BLaER1 treated with 17β-estradiol and CSF1 and Interleukin-3, amounts not matched to agents 10 nM and 100 nM (cell line): ENCODE results near the gene MEF2A.

Experiments
- H3K27ac ChIP-seq, 11 experiments: shearing (Covaris generic); formaldehyde crosslinking; 2 replicates each; pipeline ENCODE4 v1.8.1; 2022
- H3K27me3 ChIP-seq, 11 experiments: shearing (Covaris generic); formaldehyde crosslinking; 2 replicates each; pipeline ENCODE4 v1.8.1; 2022
- H3K36me3 ChIP-seq, 11 experiments: shearing (Covaris generic); formaldehyde crosslinking; 2 replicates each; pipeline ENCODE4 v1.8.1; 2022
- H3K4me1 ChIP-seq, 10 experiments: shearing (Covaris generic); formaldehyde crosslinking; 2 replicates each; pipeline ENCODE4 v1.8.1; 2022
- H3K4me2 ChIP-seq, 11 experiments: shearing (Covaris generic); formaldehyde crosslinking; 2 replicates each; pipeline ENCODE4 v1.8.1; 2022
- H3K4me3 ChIP-seq, 10 experiments: shearing (Covaris generic); formaldehyde crosslinking; 2 replicates each; pipeline ENCODE4 v1.8.1; 2022
- H3K9ac ChIP-seq, 11 experiments: shearing (Covaris generic); formaldehyde crosslinking; 2 replicates each; pipeline ENCODE4 v1.8.1; 2022
- H3K9me3 ChIP-seq, 11 experiments: shearing (Covaris generic); formaldehyde crosslinking; replicated peaks in 1 of 11; 2 replicates each; pipeline ENCODE4 v1.8.1; 2022
- H4K20me1 ChIP-seq, 11 experiments: shearing (Covaris generic); formaldehyde crosslinking; 2 replicates each; pipeline ENCODE4 v1.8.1; 2022
- Cebpa-rat ChIP-seq, 11 experiments: shearing (Covaris generic); IDR thresholded peaks; 2 replicates each; pipeline ENCODE4 v1.8.1; 2022

MEF2A gene

GRCh38 chr15:99727733-99728132 lies 161.9 kb downstream of the MEF2A start:
- TF ChIP-seq Cebpa-rat (IDR thresholded peaks at IDR 0.05) = no peak
- H3K27ac ChIP-seq = no peak overlapping the region
- peaks cover 22 to 27% (median 24%) of the 10 kb centered on the region in 11 experiments for H3K27me3 ChIP-seq
- H4K20me1 ChIP-seq = peaks cover 0 to 29% (median 11%) of the 10 kb centered on the region in 11 experiments; a peak in 14 of 22 replicates
- H3K4me1 ChIP-seq = peaks cover 28 to 94% (median 77%) of the 10 kb centered on the region in 10 experiments
- H3K9me3 ChIP-seq = peaks cover 9 to 30% (median 23%) of the 10 kb centered on the region in 11 experiments; a peak in 20 of 22 replicates
- peaks cover 0 to 38% (median 10%) of the 10 kb centered on the region in 11 experiments; a peak in 14 of 22 replicates for H3K36me3 ChIP-seq
- no peak overlapping the region for H3K4me3 ChIP-seq
- no peak overlapping the region; a peak in 1 of 22 replicates for H3K9ac ChIP-seq
- H3K4me2 ChIP-seq = peak overlapping the region in 4 of 11 experiments; percentile 3 to 99 (median 40); a peak in 1 of 22 replicates

GRCh38 chr15:99728916-99729315 lies 163.1 kb downstream of the MEF2A start:
- TF ChIP-seq Cebpa-rat (IDR thresholded peaks at IDR 0.05) = no peak
- Histone ChIP-seq H4K20me1 (peaks cover 0 to 29% (median 11%) of the 10 kb centered on the region in 11 experiments; a peak in 14 of 22 replicates), H3K9ac (no peak overlapping the region), H3K4me2 (peak overlapping the region in 6 of 11 experiments; percentile 2 to 100 (median 20); a peak in 6 of 22 replicates), H3K27ac (no peak overlapping the region), H3K9me3 (peaks cover 9 to 19% (median 18%) of the 10 kb centered on the region in 11 experiments; a peak in 20 of 22 replicates), H3K36me3 (peaks cover 0 to 34% (median 10%) of the 10 kb centered on the region in 11 experiments; a peak in 14 of 22 replicates), H3K4me3 (no peak overlapping the region), H3K27me3 (peaks cover 24 to 31% (median 27%) of the 10 kb centered on the region in 11 experiments), H3K4me1 (peaks cover 28 to 89% (median 75%) of the 10 kb centered on the region in 10 experiments)

- H3K4me3 ChIP-seq = no peak overlapping the region
- peaks cover 5 to 15% (median 14%) of the 10 kb centered on the region in 11 experiments; a peak in 20 of 22 replicates for H3K9me3 ChIP-seq
- TF ChIP-seq Cebpa-rat (IDR thresholded peaks at IDR 0.05) = no peak
- peaks cover 0 to 30% (median 10%) of the 10 kb centered on the region in 11 experiments; a peak in 14 of 22 replicates for H3K36me3 ChIP-seq
- peaks cover 0 to 29% (median 11%) of the 10 kb centered on the region in 11 experiments; a peak in 14 of 22 replicates for H4K20me1 ChIP-seq
- H3K9ac ChIP-seq = no peak overlapping the region
- H3K27me3 ChIP-seq = peaks cover 24 to 31% (median 27%) of the 10 kb centered on the region in 11 experiments
- peaks cover 28 to 86% (median 74%) of the 10 kb centered on the region in 10 experiments for H3K4me1 ChIP-seq
- H3K27ac ChIP-seq = no peak overlapping the region
- peak overlapping the region in 8 of 11 experiments; percentile 4 to 100 (median 20); a peak in 9 of 22 replicates for H3K4me2 ChIP-seq
These were observed 163.5 kb downstream of the MEF2A start for GRCh38 chr15:99729327-99729726.

GRCh38 chr15:99729920-99730319 lies 164.1 kb downstream of the MEF2A start:
- no peak for TF ChIP-seq Cebpa-rat (IDR thresholded peaks at IDR 0.05)
- H3K4me3 ChIP-seq = no peak overlapping the region
- no peak overlapping the region for H3K9ac ChIP-seq
- peaks cover 0 to 24% (median 7%) of the 10 kb centered on the region in 11 experiments; a peak in 14 of 22 replicates for H3K36me3 ChIP-seq
- peaks cover 0 to 29% (median 11%) of the 10 kb centered on the region in 11 experiments; a peak in 14 of 22 replicates for H4K20me1 ChIP-seq
- H3K9me3 ChIP-seq = peaks cover 0 to 9% (median 8%) of the 10 kb centered on the region in 11 experiments; a peak in 20 of 22 replicates
- peaks cover 28 to 81% (median 73%) of the 10 kb centered on the region in 10 experiments for H3K4me1 ChIP-seq
- peak overlapping the region in 8 of 11 experiments; percentile 4 to 100 (median 98); a peak in 9 of 22 replicates for H3K4me2 ChIP-seq
- peaks cover 24 to 31% (median 27%) of the 10 kb centered on the region in 11 experiments for H3K27me3 ChIP-seq
- H3K27ac ChIP-seq = no peak overlapping the region

GRCh38 chr15:99731336-99732123 lies 165.7 kb downstream of the MEF2A start:
- Histone ChIP-seq H3K9me3 (no peaks in the 10 kb centered on the region), H3K36me3 (peaks cover 0 to 17% (median 6%) of the 10 kb centered on the region in 11 experiments; a peak in 10 of 22 replicates), H3K27me3 (peaks cover 24 to 31% (median 27%) of the 10 kb centered on the region in 11 experiments), H3K27ac (no peak overlapping the region), H3K4me1 (peaks cover 15 to 68% (median 59%) of the 10 kb centered on the region in 10 experiments), H3K4me3 (0 out of 20 replicates have a peak overlapping the region, but pooled peaks of 2 of the 10 experiments have one; percentile 82 to 91), H3K9ac (peak overlapping the region in 3 of 11 experiments; percentile 0 to 82 (median 12); a peak in 3 of 22 replicates), H4K20me1 (peaks cover 0 to 29% (median 11%) of the 10 kb centered on the region in 11 experiments; a peak in 14 of 22 replicates), H3K4me2 (peak overlapping the region; percentile 97 to 100 (median 99))
- no peak for TF ChIP-seq Cebpa-rat (IDR thresholded peaks at IDR 0.05)

GRCh38 chr15:99732124-99732750 lies 166.5 kb downstream of the MEF2A start:
- Histone ChIP-seq H3K27me3 (peaks cover 24 to 31% (median 27%) of the 10 kb centered on the region in 11 experiments), H3K9me3 (no peaks in the 10 kb centered on the region), H3K27ac (peak overlapping the region in 4 of 11 experiments; percentile 70 to 82 (median 76); a peak in 7 of 22 replicates), H4K20me1 (peaks cover 0 to 29% (median 11%) of the 10 kb centered on the region in 11 experiments; a peak in 14 of 22 replicates), H3K4me1 (peaks cover 15 to 61% (median 51%) of the 10 kb centered on the region in 10 experiments), H3K9ac (peak overlapping the region; percentile 71 to 89 (median 83)), H3K4me2 (peak overlapping the region; percentile 97 to 100 (median 99)), H3K4me3 (peak overlapping the region; percentile 69 to 91 (median 82)), H3K36me3 (peaks cover 0 to 17% (median 6%) of the 10 kb centered on the region in 11 experiments; a peak in 10 of 22 replicates)
- TF ChIP-seq Cebpa-rat (IDR thresholded peaks at IDR 0.05) = no peak

- Histone ChIP-seq H3K9me3 (no peaks in the 10 kb centered on the region), H3K9ac (peak overlapping the region; percentile 71 to 89 (median 83)), H3K27ac (peak overlapping the region; percentile 50 to 82 (median 70); a peak in 21 of 22 replicates), H3K27me3 (peaks cover 24 to 31% (median 27%) of the 10 kb centered on the region in 11 experiments), H3K4me2 (peak overlapping the region; percentile 97 to 100 (median 99)), H4K20me1 (peaks cover 0 to 28% (median 11%) of the 10 kb centered on the region in 11 experiments; a peak in 14 of 22 replicates), H3K4me1 (peaks cover 15 to 55% (median 49%) of the 10 kb centered on the region in 10 experiments), H3K36me3 (peaks cover 0 to 15% (median 6%) of the 10 kb centered on the region in 11 experiments; a peak in 10 of 22 replicates), H3K4me3 (peak overlapping the region; percentile 69 to 91 (median 82))
- TF ChIP-seq Cebpa-rat (IDR thresholded peaks at IDR 0.05) = no peak
These were observed 167.0 kb downstream of the MEF2A start for GRCh38 chr15:99732751-99733267.
